Measurements from ENCODE around the gene SEMA3A.
"Not testable (repeated sequence)": the region's sequence is repeated elsewhere in the genome, so short reads cannot be mapped to it uniquely, and the experiment has no call there.

The SEMA3A gene

GRCh38 chr7:84162125-84162524, 32.5 kb downstream of the SEMA3A start:
- no peak for DNase-seq (ENCODE audit: low read depth)
- in situ Hi-C loops (cut with HindIII; ENCODE audit: low sequenced_read_pairs) = no loop called here
- TF ChIP-seq CTCF (IDR thresholded peaks at IDR 0.05; ENCODE audit: low read depth, low read length, missing control alignments) = no peak
- no peak overlapping the region for H3K4me3 ChIP-seq (ENCODE audit: low read depth, low read length)

- in situ Hi-C loops (cut with HindIII; ENCODE audit: low sequenced_read_pairs) = no loop called here
- no peak overlapping the region for H3K4me3 ChIP-seq (ENCODE audit: low read depth, low read length)
- no peak for DNase-seq (ENCODE audit: low read depth)
- TF ChIP-seq CTCF (IDR thresholded peaks at IDR 0.05; ENCODE audit: low read depth, low read length, missing control alignments) = no peak
These were observed 33.2 kb downstream of the SEMA3A start for GRCh38 chr7:84161398-84161797.

GRCh38 chr7:84159435-84159834, 35.2 kb downstream of the SEMA3A start:
- no peak for TF ChIP-seq CTCF (IDR thresholded peaks at IDR 0.05; ENCODE audit: low read depth, low read length, missing control alignments)
- in situ Hi-C loops (cut with HindIII; ENCODE audit: low sequenced_read_pairs) = no loop called here
- DNase-seq (ENCODE audit: low read depth) = no peak
- no peak overlapping the region for H3K4me3 ChIP-seq (ENCODE audit: low read depth, low read length)

GRCh38 chr7:84157171-84157570, 37.4 kb downstream of the SEMA3A start:
- H3K4me3 ChIP-seq (ENCODE audit: low read depth, low read length) = no peak overlapping the region
- TF ChIP-seq CTCF (IDR thresholded peaks at IDR 0.05; ENCODE audit: low read depth, low read length, missing control alignments) = no peak
- no peak for DNase-seq (ENCODE audit: low read depth)
- in situ Hi-C loops (cut with HindIII; ENCODE audit: low sequenced_read_pairs) = no loop called here

GRCh38 chr7:84154991-84155781, 39.4 kb downstream of the SEMA3A start:
- DNase-seq (ENCODE audit: low read depth) = no peak
- in situ Hi-C loops (cut with HindIII; ENCODE audit: low sequenced_read_pairs) = no loop called here
- TF ChIP-seq CTCF (IDR thresholded peaks at IDR 0.05; ENCODE audit: low read depth, low read length, missing control alignments) = no peak
- H3K4me3 ChIP-seq (ENCODE audit: low read depth, low read length) = no peak overlapping the region

GRCh38 chr7:84152995-84153394, 41.6 kb downstream of the SEMA3A start:
- no peak for TF ChIP-seq CTCF (IDR thresholded peaks at IDR 0.05; ENCODE audit: low read depth, low read length, missing control alignments)
- H3K4me3 ChIP-seq (ENCODE audit: low read depth, low read length) = no peak overlapping the region
- in situ Hi-C loops (cut with HindIII; ENCODE audit: low sequenced_read_pairs) = no loop called here
- DNase-seq (ENCODE audit: low read depth) = no peak

GRCh38 chr7:84150370-84150769, 44.2 kb downstream of the SEMA3A start:
- in situ Hi-C loops (cut with HindIII; ENCODE audit: low sequenced_read_pairs); H3K4me3 ChIP-seq (ENCODE audit: low read depth, low read length); DNase-seq (ENCODE audit: low read depth): not testable (repeated sequence)
